HG02610 (cell line): ENCODE results near the gene ALG10.
"Not testable (repeated sequence)": the region's sequence is repeated elsewhere in the genome, so short reads cannot be mapped to it uniquely, and the experiment has no call there.

Experiments used
- ATAC-seq: cut with Tn5 transposase; IDR thresholded peaks from one replicate; pipeline ENCODE4 v1.9.1; 2021; ENCODE audit warnings: mild to moderate bottlenecking, moderate library complexity; ENCODE audit not compliant: unreplicated experiment

ALG10 gene, protein sequence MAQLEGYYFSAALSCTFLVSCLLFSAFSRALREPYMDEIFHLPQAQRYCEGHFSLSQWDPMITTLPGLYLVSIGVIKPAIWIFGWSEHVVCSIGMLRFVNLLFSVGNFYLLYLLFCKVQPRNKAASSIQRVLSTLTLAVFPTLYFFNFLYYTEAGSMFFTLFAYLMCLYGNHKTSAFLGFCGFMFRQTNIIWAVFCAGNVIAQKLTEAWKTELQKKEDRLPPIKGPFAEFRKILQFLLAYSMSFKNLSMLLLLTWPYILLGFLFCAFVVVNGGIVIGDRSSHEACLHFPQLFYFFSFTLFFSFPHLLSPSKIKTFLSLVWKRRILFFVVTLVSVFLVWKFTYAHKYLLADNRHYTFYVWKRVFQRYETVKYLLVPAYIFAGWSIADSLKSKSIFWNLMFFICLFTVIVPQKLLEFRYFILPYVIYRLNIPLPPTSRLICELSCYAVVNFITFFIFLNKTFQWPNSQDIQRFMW

DNA sequence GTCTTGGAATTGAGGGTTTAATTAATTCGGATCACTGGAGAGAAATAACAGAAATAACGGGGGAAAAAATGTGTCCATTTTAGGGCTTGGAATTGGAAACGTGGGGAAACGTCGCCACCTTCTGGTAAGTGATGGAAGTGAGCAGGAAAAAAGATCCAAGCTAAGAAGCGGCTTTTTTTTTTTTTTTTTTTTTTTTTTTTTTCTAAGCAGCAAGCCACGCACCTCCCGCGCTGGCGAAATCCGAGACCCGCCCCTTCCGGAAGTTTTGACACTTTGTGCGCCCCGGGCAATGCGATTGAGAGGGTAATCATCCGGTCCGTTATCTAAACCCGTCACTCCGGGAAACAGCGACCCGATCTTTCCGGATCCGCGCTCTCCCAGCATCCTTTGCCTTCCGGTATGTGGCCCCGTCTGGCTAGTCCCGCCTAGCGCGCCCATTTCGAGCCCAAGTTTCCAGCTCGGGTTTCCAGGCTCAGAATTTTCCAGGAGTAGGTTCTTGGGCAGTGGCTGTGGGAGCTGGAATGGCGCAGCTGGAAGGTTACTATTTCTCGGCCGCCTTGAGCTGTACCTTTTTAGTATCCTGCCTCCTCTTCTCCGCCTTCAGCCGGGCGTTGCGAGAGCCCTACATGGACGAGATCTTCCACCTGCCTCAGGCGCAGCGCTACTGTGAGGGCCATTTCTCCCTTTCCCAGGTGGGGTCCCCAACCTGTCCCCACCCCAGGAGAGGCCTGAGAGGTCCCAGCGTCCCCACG lies at the start of gene ALG10:
ALG10 (plus strand) TSS at position 418 of the 752 bp plus-strand sequence; CDS start at position 522, 104 bp downstream.
- peak; percentile 100 for ATAC-seq

DNA sequence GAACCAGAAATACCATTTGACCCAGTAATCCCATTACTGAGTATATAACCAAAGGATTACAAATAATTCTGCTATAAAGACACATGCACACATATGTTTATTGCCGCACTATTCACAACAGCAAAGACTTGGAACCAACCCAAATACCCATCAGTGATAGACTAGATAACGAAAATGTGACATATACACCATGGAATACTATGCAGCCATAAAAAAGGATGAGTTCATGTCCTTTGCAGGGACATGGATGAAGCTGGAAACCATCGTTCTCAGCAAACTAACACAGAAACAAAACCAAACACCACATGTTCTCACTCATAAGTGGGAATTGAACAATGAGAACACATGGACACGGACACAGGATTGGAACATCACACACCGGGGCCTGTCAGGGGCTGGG lies 49.4 kb upstream of the ALG10 start:
- ATAC-seq: not testable (repeated sequence)

DNA sequence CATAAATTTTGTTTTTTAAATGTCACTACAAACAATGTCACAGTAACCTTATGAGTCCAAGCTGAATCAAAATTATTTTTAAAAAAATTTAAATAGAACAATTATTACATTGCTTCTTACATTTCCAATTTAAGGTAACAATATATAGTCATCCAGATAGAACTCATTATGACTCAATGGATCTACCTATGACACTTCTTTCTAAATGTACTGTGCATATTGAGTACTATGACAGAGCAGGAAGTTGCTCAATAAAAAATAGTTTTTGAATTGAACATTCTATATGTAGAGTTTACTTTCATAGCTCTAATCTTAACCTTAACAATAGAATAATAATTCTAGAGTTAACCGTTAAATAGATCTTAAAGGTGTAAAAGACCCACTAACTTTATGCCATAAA lies 44.4 kb upstream of the ALG10 start:
- no peak for ATAC-seq

DNA sequence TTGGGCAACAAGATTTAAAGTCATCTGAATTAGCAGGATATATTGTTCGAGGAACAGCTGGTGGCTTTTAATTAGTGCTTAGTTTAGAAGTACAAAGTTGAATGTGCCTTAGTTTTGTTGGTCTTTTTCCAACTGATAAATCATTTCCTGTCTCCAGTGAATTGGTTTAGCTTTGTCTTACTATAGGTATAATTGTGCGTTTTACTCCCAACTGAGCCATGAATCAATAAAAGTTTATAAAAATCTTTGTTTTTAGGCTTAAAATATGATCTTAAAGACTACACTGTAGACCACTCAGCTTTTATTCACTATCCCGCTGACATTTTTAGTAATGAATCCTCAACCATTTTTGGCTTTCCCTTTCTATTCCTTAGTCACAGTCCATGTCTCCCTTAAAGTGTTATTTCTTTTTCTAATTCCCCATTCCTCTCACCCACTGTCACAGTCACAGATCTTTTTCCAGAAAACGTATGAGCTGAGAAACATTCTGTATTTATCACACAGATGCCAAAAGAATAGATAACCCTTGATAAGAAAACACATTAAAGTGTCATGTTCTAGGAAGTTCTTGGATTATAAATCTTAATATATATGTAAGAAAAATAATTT lies 34.0 kb upstream of the ALG10 start:
- no peak for ATAC-seq

DNA sequence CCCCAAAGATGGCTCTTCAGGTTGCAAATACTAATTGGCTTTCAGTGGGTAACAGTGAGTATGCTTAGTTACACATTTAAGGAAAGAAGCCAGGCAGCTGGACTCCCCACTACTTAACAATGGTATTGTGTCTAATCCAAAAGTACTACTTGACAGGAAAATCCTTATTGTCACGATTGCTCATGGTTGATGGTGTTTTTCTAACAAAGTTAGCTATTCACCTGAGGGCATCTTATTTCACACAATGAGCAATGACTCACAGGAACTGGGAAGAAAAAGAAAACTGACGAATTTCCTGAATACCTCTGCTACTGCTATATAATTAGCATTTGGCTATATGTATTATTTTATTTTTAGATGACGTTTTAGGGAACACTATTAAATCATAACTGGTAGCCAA lies 33.4 kb upstream of the ALG10 start:
- ATAC-seq: no peak

DNA sequence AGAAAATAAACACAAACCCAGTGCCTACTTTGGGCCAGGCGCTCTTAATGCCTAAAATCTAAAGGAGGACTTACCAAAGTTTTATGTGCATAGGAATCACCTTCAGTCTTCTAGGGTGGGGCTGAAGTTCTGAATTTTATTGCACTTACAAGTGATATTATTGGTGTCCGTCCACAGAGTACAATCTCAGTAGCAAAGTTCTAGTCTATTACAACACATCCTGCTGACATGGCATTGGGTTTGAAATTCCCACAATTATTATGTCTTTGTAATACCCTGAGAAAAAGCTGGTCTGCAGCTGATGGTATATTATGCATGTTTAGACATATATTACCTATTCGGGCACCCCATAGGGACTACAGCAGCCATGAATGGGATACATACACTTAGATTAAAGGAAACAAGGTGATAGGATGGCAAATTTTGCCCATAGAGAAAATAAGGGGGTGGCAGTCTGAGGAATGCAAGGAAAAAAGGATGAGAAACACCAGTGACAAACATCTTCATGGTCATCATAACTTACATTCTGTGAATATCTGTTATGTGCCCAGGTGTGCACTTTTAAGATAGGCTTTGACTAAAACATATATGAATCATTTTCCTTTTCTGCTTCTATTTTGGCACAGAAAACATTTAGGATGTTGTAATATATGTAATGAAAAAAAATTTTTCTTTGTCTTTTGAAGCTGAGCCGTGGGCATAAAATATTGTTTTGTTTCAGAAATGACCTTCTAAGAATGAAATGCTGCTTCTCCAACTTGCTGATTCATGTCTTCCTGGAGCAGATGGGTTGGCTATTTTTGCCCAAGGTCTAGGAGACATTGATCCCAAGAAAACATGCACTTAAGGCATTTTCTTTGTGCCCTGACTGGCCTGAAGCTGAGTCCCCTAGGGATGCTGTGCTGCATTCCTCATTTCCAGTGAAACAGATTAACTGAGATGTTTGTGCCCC lies 27.2 kb upstream of the ALG10 start:
- ATAC-seq: no peak

DNA sequence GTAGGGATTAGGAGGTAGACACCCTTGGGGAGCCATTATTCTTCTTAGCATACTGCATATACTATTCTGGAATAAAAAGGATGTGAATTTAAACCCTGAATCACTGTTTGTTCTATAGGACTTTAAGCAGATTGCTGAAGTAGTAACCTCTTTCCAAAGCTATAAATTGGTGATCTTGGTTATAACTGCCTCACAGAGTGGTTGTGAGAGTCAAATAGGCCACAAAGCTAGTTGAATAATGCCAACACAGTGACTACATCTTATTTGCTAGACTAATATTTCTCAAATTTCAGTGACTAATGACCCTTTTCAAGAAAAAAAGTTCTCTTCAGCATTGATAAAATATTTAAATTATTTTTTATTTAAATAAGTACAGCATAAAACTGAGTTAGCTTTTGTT lies 13.5 kb upstream of the ALG10 start:
- ATAC-seq: not testable (repeated sequence)

DNA sequence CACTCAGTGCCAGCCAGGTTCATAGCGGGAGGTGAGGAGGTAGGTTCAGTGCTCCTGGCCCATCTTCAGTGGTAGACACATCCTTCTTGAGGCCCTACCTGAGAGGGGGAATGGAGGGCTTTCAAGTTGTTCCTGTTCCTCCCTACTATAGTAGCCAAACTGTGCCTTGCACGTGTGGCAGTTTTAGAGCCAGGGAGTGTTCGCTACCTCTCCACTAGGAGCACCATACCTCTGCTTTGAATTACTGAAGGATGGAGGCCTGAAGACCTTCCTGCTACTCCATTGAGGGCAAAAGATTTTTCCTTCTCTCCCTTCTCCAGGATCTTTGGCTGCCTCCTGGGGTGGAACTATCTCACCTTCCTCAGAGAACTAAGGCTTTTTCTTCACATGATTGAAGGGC lies 5.9 kb upstream of the ALG10 start:
- no peak for ATAC-seq

DNA sequence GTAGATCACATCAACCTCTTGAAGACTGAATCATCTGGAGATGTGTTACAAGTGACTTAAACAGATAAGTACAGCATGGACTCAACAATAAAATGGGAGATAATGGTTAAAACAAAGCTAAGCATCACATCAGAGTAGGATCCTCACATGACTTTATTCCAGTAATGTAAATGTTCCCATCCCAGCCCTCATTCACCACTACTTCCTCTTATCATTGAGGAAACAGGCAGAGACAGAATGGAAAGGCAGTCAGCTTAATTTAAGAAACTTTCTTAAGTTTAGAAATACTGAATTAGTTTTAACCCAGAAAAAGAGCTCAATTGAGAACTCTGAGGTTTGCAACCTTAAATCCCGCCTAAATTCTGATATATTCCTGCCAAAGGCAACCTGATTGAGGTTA lies 1.2 kb upstream of the ALG10 start:
- ATAC-seq: no peak

DNA sequence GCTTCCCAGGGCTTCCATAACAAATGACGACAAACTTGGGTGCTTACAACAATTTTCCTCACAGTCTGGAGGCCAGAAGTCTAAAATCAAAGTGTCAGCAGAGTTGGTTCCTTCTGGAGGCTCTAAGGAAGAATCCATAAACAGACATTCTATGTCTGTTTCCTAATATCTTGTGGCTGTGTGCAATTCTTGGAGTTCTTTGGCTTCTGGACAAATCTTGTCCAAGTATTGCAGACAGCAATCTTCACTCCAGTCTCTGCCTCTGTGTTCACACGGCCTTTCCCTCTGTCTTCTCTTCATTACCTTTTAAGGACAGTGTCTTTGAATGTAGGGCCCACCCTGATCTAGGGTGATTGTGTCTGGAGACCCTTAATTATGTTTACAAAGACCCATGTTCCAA lies 5.4 kb downstream of the ALG10 start:
- not testable (repeated sequence) for ATAC-seq

DNA sequence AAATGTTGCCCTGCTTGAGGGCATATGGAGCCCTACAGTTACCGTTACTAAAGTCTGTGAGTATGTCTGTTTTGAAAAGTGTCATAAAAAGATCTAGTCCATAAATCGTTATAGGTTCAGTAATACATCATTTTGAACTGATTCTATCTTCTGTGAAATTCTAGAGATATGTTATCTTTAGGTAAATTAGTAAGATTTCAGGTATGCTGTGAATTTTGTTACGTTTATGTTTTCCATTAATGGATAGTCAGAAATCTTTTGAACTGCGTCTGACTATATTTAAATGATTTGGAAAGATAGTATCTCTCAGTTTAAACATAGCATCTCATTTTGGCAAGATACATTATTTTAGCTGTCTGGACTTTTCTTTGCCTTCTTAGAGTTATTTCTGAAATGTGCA lies 8.3 kb downstream of the ALG10 start:
- no peak for ATAC-seq

DNA sequence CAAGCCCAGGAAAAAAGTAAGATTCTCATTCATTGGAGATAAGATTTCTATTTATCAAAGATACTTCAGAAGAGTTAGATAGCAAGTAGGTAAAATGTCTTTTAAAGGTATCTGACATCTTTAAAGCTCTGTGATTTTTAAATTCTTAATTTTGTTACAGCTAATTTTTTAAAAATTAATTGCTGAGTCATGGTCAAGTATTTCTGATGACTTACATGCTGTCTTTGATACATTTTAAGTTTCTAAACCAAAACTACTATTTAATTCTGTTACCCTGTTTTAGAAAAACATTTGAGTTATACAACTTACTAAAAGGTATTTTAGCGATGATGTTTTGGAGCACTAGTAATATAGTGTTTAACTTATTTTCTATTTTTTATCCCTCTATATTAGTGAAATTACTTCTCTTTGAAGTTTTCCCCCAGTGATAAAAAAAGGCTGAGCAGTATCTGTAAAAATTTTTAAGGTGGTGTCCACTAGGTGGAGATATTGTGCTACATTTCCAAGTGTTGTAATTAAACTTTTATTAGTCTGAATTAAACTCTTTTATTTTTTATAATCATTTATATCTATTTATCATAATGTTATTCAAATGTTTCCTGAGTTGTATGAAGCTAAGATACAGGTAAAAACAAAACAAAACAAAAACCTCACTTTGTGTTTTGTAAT lies 11.5 kb downstream of the ALG10 start:
- ATAC-seq: no peak

DNA sequence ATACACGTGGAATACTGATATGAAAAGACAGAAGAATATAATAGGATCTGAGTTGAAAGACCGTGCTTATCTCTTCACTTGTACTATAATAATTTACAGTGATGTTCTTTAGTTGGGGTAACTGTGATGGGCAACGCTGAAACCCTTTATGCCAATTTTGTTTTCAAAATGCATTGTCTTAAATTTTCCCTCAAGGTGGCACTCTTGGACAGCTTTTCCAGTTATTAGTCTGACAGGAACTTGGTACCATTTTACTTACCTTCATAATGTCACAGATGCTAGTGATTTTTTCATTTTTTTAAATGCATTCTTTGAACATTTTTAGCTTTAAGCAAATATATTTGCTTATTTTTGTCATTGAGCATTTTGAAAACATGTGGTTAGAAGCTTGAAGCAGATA lies 16.1 kb downstream of the ALG10 start:
- ATAC-seq: not testable (repeated sequence)

DNA sequence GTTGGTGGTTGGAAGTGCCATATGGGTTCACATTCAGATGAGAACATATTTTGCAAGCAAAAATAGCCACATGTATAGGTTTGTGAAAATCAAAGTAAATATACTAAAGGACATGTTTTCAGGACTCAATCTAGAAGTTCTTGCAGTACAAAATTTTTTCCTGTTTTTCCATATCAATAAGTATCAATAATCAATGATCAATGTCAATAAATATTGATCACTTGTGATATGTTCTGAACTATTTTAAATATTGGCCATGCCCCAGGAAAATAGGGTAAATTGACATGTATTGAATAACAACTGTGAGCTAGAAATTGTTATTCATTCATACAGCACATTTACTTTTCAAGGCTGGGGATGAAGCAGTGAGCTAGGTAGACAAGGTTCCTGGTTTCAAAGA lies 24.3 kb downstream of the ALG10 start:
- ATAC-seq: no peak

DNA sequence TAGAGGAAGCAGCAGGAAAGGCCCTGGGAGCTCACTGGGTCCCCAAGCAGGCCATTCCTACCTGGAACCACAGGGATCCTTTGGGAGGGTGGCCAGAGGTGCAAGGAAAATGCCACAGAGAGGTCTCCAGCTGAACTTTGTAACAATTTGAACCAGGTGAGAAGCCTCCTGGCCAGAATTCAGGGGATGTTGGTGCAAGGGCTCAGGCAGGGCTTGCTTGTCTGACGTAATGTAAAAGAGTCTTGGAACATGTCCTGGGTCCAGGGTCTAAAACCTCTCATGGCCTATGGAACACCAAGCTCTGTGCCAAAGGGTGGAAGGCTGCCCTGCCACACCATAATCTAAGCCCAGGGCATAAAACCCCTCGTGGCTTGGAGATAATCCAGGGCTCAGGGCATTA lies 25.6 kb downstream of the ALG10 start:
- not testable (repeated sequence) for ATAC-seq

DNA sequence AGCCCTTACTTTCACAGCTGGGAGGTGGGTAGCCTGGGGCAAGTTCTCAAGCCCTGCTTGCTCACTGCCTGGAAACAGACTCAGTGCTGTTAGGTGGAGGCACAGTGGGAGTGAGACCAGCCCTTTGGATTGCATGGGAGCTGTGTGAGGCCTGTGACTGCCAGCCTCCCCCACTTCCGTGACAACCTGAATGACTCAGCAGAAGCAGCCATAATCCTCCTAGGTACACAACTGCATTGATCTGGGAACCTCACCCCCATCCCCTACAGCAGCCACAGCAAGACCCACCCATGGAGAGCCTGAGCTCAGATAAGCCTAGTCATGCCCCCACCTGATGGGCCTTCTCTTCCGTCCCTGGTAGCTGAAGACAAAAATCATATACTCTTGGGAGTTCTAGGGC lies 26.4 kb downstream of the ALG10 start:
- ATAC-seq: no peak

DNA sequence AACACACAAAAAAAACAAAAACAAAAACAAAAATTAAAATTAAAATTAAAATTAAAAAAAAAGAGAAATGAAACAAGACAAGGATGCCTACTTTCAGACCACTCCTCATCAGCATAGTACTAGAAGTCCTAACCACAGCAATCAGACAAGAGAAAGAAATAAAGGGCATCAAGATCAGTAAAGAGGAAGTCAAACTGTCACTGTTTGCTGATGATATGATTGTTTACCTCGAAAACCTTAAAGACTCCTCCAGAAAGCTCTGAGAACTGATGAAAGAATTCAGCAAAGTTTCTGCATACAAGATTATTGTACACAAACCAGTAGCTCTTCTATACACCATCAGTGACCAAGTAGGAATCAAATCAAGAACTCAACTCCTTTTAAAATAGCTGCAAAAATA lies 29.2 kb downstream of the ALG10 start:
- ATAC-seq: no peak

DNA sequence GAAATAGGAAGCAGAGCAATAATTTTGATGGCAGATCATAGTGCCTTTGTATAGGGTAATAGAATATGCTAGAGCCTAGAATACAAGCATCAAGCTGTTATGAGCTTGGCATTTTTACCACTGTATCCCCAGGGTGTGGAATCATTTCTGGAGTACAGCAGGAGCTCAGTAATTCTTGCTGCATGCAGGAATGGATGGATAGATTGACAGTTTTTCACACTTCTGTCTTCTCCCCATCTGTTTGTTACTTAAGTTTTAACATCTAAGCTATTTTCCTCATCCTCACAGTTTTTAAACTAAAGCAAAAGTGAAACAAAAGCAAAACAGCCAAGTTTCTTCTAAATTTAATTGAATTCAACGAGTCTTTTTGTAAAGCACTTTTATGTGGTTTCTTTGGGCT lies 32.6 kb downstream of the ALG10 start:
- no peak for ATAC-seq
